KMS-11 (cell line): Measurements from ENCODE around the gene SCO2.

Experiments used
- H2AFZ ChIP-seq: fragments of 200-600 bp; sonication (generic); 2 replicates; pipeline ENCODE4 v1.6.1; 2016; ENCODE audit warnings: antibody characterized with exemption, mixed run types, low read depth
- H3K27ac ChIP-seq: fragments of 200-600 bp; sonication (generic); 2 replicates; pipeline ENCODE4 v1.6.1; 2016; ENCODE audit warnings: mild to moderate bottlenecking, mixed run types
- H3K27me3 ChIP-seq: fragments of 200-600 bp; sonication (generic); 2 replicates; pipeline ENCODE4 v1.6.1; 2017; ENCODE audit warnings: mild to moderate bottlenecking, low read depth, mixed run types, moderate library complexity; ENCODE audit not compliant: insufficient read depth
- H3K36me3 ChIP-seq: fragments of 200-600 bp; sonication (generic); 2 replicates; pipeline ENCODE4 v1.6.1; 2017; ENCODE audit warnings: mild to moderate bottlenecking, mixed run types; ENCODE audit not compliant: insufficient read depth
- H3K4me1 ChIP-seq: fragments of 200-600 bp; sonication (generic); 2 replicates; pipeline ENCODE4 v1.6.1; 2016; ENCODE audit warnings: mild to moderate bottlenecking, low read depth, mixed run types; ENCODE audit not compliant: poor library complexity, severe bottlenecking
- H3K4me2 ChIP-seq: fragments of 200-600 bp; sonication (generic); 2 replicates; pipeline ENCODE4 v1.7.0; 2016; ENCODE audit warnings: mild to moderate bottlenecking, mixed run types
- H3K4me3 ChIP-seq: fragments of 200-600 bp; sonication (generic); IDR thresholded peaks from 2 replicates; pipeline ENCODE4 v1.6.1; 2017; ENCODE audit warnings: low read depth, low read length, mixed read lengths; ENCODE audit not compliant: insufficient read depth
- H3K79me2 ChIP-seq: fragments of 200-600 bp; sonication (generic); 2 replicates; pipeline ENCODE4 v1.6.1; 2016; ENCODE audit warnings: low read depth, mixed run types; ENCODE audit not compliant: insufficient read depth
- H3K9ac ChIP-seq: fragments of 200-600 bp; sonication (generic); 2 replicates; pipeline ENCODE4 v1.6.1; 2016; ENCODE audit warnings: mild to moderate bottlenecking, mixed run types
- H4K20me1 ChIP-seq: fragments of 200-600 bp; sonication (generic); 2 replicates; pipeline ENCODE4 v1.6.1; 2016; ENCODE audit warnings: mild to moderate bottlenecking, mixed run types; ENCODE audit not compliant: insufficient read depth
- TF ChIP-seq, protein P1 (sequence below): fragments of 200-600 bp; sonication (generic); conservative IDR thresholded peaks from 2 replicates; pipeline ENCODE4 v1.6.1; 2017; ENCODE audit warnings: low read depth, mild to moderate bottlenecking, antibody characterized with exemption, low read length, moderate library complexity, mixed read lengths

The SCO2 gene

DNA sequence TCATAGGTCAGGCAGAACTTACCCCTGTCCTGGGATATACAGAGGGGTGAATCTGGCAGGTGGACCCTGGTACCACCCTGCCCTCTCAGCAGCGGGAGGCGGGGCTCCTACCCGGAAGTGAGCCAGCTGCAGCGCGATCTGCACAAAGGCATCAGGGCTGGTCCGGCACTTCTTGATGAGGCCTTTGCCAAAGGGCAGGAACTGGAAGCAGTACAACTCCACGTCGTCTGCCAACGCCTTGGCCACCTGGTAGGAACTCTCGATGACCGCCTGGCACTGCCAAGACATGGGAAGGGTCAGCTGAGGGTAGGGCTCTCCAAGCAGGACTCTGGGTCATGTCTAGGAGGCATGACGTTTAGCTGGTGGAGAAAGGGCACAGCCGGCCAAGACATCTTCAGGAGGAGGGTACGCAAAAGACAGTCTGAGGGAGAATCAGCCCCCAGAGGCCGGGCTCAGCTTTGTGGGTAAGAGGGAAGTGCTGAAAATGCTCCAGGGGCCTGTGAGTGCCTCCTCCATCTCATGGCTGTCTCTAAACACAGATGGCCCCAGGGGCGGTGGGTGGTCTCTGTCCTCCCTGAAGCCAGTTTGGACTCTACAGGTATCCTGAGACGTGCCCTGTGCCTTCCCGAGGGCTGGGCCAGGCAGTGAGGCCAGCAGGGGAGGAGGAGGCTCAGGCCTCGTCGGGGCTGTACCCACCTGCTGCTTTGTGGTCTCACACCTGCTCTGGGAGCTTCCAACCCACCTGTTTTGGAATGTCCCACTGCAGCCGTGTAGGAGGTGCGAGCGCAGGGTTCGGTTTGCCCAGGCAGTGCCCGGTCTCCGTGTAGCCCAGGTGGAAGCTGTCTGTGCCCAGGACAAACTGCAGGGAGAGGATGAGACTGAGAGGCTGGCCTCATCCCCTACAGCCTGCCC, 46.1 kb upstream of the SCO2 start:
- H4K20me1 ChIP-seq, result no peaks in the 10 kb centered on the region
- TF ChIP-seq, protein P1, sequence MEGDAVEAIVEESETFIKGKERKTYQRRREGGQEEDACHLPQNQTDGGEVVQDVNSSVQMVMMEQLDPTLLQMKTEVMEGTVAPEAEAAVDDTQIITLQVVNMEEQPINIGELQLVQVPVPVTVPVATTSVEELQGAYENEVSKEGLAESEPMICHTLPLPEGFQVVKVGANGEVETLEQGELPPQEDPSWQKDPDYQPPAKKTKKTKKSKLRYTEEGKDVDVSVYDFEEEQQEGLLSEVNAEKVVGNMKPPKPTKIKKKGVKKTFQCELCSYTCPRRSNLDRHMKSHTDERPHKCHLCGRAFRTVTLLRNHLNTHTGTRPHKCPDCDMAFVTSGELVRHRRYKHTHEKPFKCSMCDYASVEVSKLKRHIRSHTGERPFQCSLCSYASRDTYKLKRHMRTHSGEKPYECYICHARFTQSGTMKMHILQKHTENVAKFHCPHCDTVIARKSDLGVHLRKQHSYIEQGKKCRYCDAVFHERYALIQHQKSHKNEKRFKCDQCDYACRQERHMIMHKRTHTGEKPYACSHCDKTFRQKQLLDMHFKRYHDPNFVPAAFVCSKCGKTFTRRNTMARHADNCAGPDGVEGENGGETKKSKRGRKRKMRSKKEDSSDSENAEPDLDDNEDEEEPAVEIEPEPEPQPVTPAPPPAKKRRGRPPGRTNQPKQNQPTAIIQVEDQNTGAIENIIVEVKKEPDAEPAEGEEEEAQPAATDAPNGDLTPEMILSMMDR, result no peak
- H3K27me3 ChIP-seq, result no peaks in the 10 kb centered on the region
- no peak overlapping the region for H3K4me2 ChIP-seq
- no peak overlapping the region for H3K27ac ChIP-seq
- H2AFZ ChIP-seq, result no peak overlapping the region
- no peaks in the 10 kb centered on the region for H3K79me2 ChIP-seq
- no peak overlapping the region for H3K9ac ChIP-seq
- no peaks in the 10 kb centered on the region for H3K4me1 ChIP-seq
- H3K36me3 ChIP-seq, result no peaks in the 10 kb centered on the region
- H3K4me3 ChIP-seq, result no peak overlapping the region

DNA sequence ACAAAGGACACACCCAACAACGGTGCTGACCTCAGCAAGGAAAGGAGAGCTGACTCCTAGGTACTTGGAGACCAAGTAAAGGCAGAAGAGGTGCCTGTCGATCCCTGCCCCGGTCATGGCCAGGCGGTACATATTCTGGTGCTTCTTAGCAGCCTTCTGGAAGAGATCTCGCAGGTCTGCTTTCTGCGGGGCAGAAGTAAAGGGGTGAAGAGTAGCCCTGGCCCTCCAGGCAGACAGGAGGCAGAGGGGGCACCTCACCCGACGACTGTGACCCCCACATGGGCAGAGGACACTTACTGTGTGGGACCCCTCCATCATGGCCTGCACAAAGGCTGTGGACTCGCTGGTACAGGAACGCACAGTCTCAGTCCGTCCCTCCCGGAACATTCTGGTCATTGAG, 45.5 kb upstream of the SCO2 start:
- Histone ChIP-seq H3K4me3 (no peak overlapping the region), H2AFZ (no peak overlapping the region), H3K36me3 (no peaks in the 10 kb centered on the region), H3K27ac (no peak overlapping the region), H3K4me1 (no peaks in the 10 kb centered on the region), H3K79me2 (no peaks in the 10 kb centered on the region), H4K20me1 (no peaks in the 10 kb centered on the region), H3K9ac (no peak overlapping the region), H3K27me3 (no peaks in the 10 kb centered on the region), H3K4me2 (no peak overlapping the region)
- TF ChIP-seq, protein P1, result no peak

DNA sequence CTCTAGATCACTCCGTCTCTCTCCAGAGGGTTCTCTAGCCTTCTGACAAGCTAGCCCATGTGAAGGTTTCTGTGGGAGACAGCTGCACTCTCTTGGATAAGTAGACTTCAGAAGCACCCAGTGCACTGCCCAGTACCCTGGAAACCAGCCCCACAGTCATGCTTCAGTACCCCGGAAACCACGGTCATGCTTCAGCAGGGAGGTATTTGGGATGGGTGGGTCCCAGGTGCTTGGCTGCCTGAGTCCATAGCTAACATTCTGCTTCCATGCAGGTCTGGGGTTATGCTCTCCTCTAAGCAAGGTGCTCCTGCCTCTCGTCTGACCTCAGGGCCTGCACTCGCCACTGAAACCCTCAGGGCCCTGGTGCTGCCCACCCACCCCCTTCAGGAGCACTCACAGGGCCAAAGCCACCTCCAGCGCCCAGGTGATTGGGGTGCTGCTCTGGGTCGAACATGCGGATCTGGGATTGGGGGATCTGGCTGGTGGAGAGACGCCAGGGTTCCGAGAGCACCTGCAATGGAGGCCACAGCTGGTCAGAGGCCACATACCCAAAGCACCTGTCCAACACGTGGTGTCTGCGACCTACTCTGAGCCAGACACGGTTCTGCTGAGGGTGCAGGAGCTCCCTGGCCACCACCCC, 44.6 kb upstream of the SCO2 start:
- H3K9ac ChIP-seq, result no peak overlapping the region
- H3K36me3 ChIP-seq, result no peaks in the 10 kb centered on the region
- H3K27ac ChIP-seq, result no peak overlapping the region
- H4K20me1 ChIP-seq, result no peaks in the 10 kb centered on the region
- H3K4me1 ChIP-seq, result no peaks in the 10 kb centered on the region
- no peak overlapping the region for H2AFZ ChIP-seq
- no peaks in the 10 kb centered on the region for H3K27me3 ChIP-seq
- no peak overlapping the region for H3K4me3 ChIP-seq
- no peaks in the 10 kb centered on the region for H3K79me2 ChIP-seq
- TF ChIP-seq, protein P1, result no peak
- H3K4me2 ChIP-seq, result no peak overlapping the region

DNA sequence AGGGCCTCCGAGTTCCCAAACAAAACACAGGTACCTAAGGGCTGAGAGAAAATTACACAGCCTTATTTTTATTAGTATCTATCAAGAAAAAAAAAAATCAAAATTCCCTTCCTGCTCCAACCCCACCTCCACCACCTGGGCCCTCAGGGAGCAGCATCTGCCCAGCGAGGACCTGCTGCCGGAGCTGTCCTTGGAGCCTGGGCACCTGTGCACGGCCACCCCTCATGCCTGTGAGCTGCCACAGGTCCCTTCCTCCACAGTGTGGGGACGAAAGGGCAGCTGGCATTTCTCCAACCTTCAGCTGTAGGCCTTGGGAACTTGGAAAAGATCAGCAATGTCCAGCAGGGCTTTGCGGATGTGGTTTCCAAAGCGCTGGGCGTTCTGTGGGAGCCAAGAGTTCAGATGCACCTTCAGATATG, 43.7 kb upstream of the SCO2 start:
- no peaks in the 10 kb centered on the region for H3K4me1 ChIP-seq
- no peak overlapping the region for H3K4me2 ChIP-seq
- no peak overlapping the region for H3K27ac ChIP-seq
- H3K79me2 ChIP-seq, result no peaks in the 10 kb centered on the region
- no peak overlapping the region for H3K9ac ChIP-seq
- H4K20me1 ChIP-seq, result no peaks in the 10 kb centered on the region
- TF ChIP-seq, protein P1, result no peak
- H2AFZ ChIP-seq, result no peak overlapping the region
- H3K4me3 ChIP-seq, result no peak overlapping the region
- H3K36me3 ChIP-seq, result no peaks in the 10 kb centered on the region
- H3K27me3 ChIP-seq, result no peaks in the 10 kb centered on the region
